Aorta (tissue), 5 donors: ENCODE measurements around the gene TBX21. TPM values are rescaled to one million over a fixed set of nuclear protein-coding genes. Genes with fewer than 3 reads are reported as not detected.

Experiments used
- ATAC-seq: fragments of 200-7000 bp; cut with Tn5 transposase; one replicate; pipeline ENCODE4 v1.9.1; 2022; ENCODE audit warnings: moderate library complexity; ENCODE audit not compliant: low FRiP score
- DNase-seq, 2 donors: peaks; one replicate each; pipeline ENCODE4 v3.0.0-alpha.2; 2020
- H3K27ac ChIP-seq, 2 donors: one replicate each; pipeline ENCODE4 v1.5.1; 2013; ENCODE audit warnings: low read length in 2 of 2, mild to moderate bottlenecking in 2 of 2, moderate library complexity in 2 of 2, control low read depth in 1 of 2, inconsistent platforms in 1 of 2, low read depth in 1 of 2
- H3K27me3 ChIP-seq, 2 donors: one replicate each; pipeline ENCODE4 v1.6.1; 2013; ENCODE audit warnings: control low read depth in 1 of 2, low read length in 1 of 2, mild to moderate bottlenecking in 1 of 2, moderate library complexity in 1 of 2; ENCODE audit not compliant: insufficient read depth in 2 of 2, control insufficient read depth in 1 of 2
- H3K36me3 ChIP-seq, 2 donors: one replicate each; pipeline ENCODE4 v1.6.1; 2013; ENCODE audit warnings: control low read depth in 1 of 2, low read length in 1 of 2, mild to moderate bottlenecking in 1 of 2; ENCODE audit not compliant: insufficient read depth in 2 of 2, control insufficient read depth in 1 of 2
- H3K4me1 ChIP-seq, 2 donors: one replicate each; pipeline ENCODE4 v1.6.1; 2013; ENCODE audit warnings: low read length in 2 of 2, control low read depth in 1 of 2, mild to moderate bottlenecking in 1 of 2, moderate library complexity in 1 of 2; ENCODE audit not compliant: insufficient read depth in 2 of 2, control insufficient read depth in 1 of 2
- H3K4me3 ChIP-seq, 2 donors: one replicate each; pipeline ENCODE4 v1.5.1; 2013; ENCODE audit warnings: low read length in 2 of 2, control low read depth in 1 of 2, mild to moderate bottlenecking in 1 of 2
- H3K9me3 ChIP-seq: one replicate; pipeline ENCODE4 v1.6.1; 2013; ENCODE audit warnings: mild to moderate bottlenecking, low read length; ENCODE audit not compliant: control insufficient read depth
- WGBS, 2 donors: extraction: QIAGEN DNeasy Blood & Tissue Kit; methylation state at CpG; one replicate each; pipeline ENCODE4 v1.1.7; 2013; 5-methylcytosine and 5-hydroxymethylcytosine counted together
- intact Hi-C, 2 donors: fragments of 100-400 bp; cut with DNase I; formaldehyde crosslinking; loops; one replicate each; pipeline versions ENCODE4 v1.14.2 to v1.15.0; 2022
- polyA plus RNA-seq, 2 donors: library from polyadenylated mRNA; stranded (reverse); fragments of 200-250 nt; gene quantifications; one replicate each; pipeline ENCODE4 v1.2.3, GENCODE V29; 2013
- total RNA-seq, 2 donors: library from RNA; stranded (reverse); fragmentation: NEBNext Ultra II Directional; extraction: Animal tissue kit (Norgen Biotek cat#: 25700); gene quantifications; one replicate each; pipeline ENCODE4 v1.2.1, GENCODE V29; 2021
- donor health status: healthy with polysubstance abuse.
- donor health status: Bipolar disorder and iron deficiency.
- donor health status: DM: no; HTN: no; CAD: no.
- donor health status: DM: no; HTN: no; CAD: no.
- donor health status: DM: yes; HTN: yes; CAD: no.

TBX21 gene
- total and polyA plus RNA-seq, 4 donors = 0.39 to 0.99 TPM; not detected in 2

- intact Hi-C loops = loop anchor here in 1 of 2 donors (5.0 kb wide), 1 partner anchor 63 kb away; no protein-coding TSS in a partner anchor
- WGBS, 2 donors = 2% methylated on average over 64 to 70 of the region's 70 CpGs
- no peak overlapping the region for H3K27ac ChIP-seq
- no peaks in the 10 kb centered on the region for H3K4me1 ChIP-seq
- H3K9me3 ChIP-seq = no peaks in the 10 kb centered on the region
- ATAC-seq (peak; percentile 82), DNase-seq (peak in 1 of 2 donors; percentile 88)
- no peaks in the 10 kb centered on the region for H3K36me3 ChIP-seq
- H3K4me3 ChIP-seq = no peak overlapping the region
- peaks cover 0 to 2% of the 10 kb centered on the region in 2 donors for H3K27me3 ChIP-seq
Measured at GRCh38 chr17:47789611-47790561, 56.9 kb downstream of the TBX21 start.

- ATAC-seq (no peak), DNase-seq (no peak)
- Histone ChIP-seq H3K27ac (no peak overlapping the region), H3K4me3 (no peak overlapping the region), H3K4me1 (no peaks in the 10 kb centered on the region), H3K9me3 (no peaks in the 10 kb centered on the region), H3K27me3 (peaks cover 0 to 2% of the 10 kb centered on the region in 2 donors), H3K36me3 (no peaks in the 10 kb centered on the region)
- 24 to 34% methylated on average over 3 of the region's 3 CpGs for WGBS, 2 donors
- intact Hi-C loops = loop anchor here in 1 of 2 donors (5.0 kb wide), 1 partner anchor 64 kb away; no protein-coding TSS in a partner anchor
Measured at GRCh38 chr17:47791025-47791424, 58.0 kb downstream of the TBX21 start.

GRCh38 chr17:47792457-47792856 is 59.4 kb downstream of the TBX21 start:
- Histone ChIP-seq H3K4me3 (no peak overlapping the region), H3K27me3 (peaks cover 0 to 2% of the 10 kb centered on the region in 2 donors), H3K36me3 (no peaks in the 10 kb centered on the region), H3K4me1 (no peaks in the 10 kb centered on the region), H3K27ac (no peak overlapping the region), H3K9me3 (no peaks in the 10 kb centered on the region)
- intact Hi-C loops = loop anchor here in 1 of 2 donors (5.0 kb wide), 1 partner anchor 65 kb away; no protein-coding TSS in a partner anchor
- DNase-seq = no peak
- 65 to 76% methylated on average over 1 of the region's 1 CpG for WGBS, 2 donors
- ATAC-seq = no peak

- DNase-seq = no peak
- ATAC-seq = no peak
- Histone ChIP-seq H3K27me3 (no peaks in the 10 kb centered on the region), H3K9me3 (no peaks in the 10 kb centered on the region), H3K4me1 (no peaks in the 10 kb centered on the region), H3K36me3 (no peaks in the 10 kb centered on the region), H3K27ac (no peak overlapping the region), H3K4me3 (no peak overlapping the region)
- intact Hi-C loops = loop anchor here in 1 of 2 donors (5.0 kb wide), 1 partner anchor 66 kb away; no protein-coding TSS in a partner anchor
- WGBS, 2 donors = 62 to 63% methylated on average over 6 of the region's 6 CpGs
Measured at GRCh38 chr17:47792979-47793378, 59.9 kb downstream of the TBX21 start.

Other genes starting within 250 kb of the TBX21 start
- gene NPEPPS, start 202.1 kb upstream of the TBX21 start, total RNA-seq = 100 to 1,000 TPM in 1 of 2 donors, 10 to 100 TPM in 1; 99.4 to 143 TPM
- gene NPEPPS, start 202.1 kb upstream of the TBX21 start, polyA plus RNA-seq = 10 to 100 TPM; 22.5 to 68.1 TPM
- gene KPNB1, start 83.3 kb upstream of the TBX21 start, total RNA-seq = 100 to 1,000 TPM; 171 to 202 TPM
- gene KPNB1, start 83.3 kb upstream of the TBX21 start, polyA plus RNA-seq = 10 to 100 TPM; 39.4 to 58.9 TPM
- gene TBKBP1, start 39.1 kb upstream of the TBX21 start, total RNA-seq = 10 to 100 TPM; 13.2 to 20.2 TPM
- 10 to 100 TPM in 1 of 2 donors, 1 to 10 TPM in 1; 9.3 to 16.2 TPM for gene TBKBP1, start 39.1 kb upstream of the TBX21 start, polyA plus RNA-seq
- gene OSBPL7, start 88.6 kb downstream of the TBX21 start, total RNA-seq = 10 to 100 TPM; 10.7 to 21.1 TPM
- gene OSBPL7, start 88.6 kb downstream of the TBX21 start, polyA plus RNA-seq = 10 to 100 TPM in 1 of 2 donors, 1 to 10 TPM in 1; 8.9 to 20.1 TPM
- gene MRPL10, start 98.3 kb downstream of the TBX21 start, total RNA-seq = 10 to 100 TPM; 21.6 to 28.6 TPM
- gene MRPL10, start 98.3 kb downstream of the TBX21 start, polyA plus RNA-seq = 10 to 100 TPM; 34.4 to 42.2 TPM
- gene LRRC46, start 98.4 kb downstream of the TBX21 start, total RNA-seq = under 1 TPM in 1 of 2 donors, not detected in 1; 0.51 TPM
- gene LRRC46, start 98.4 kb downstream of the TBX21 start, polyA plus RNA-seq = under 1 TPM in 1 of 2 donors, not detected in 1; 0.87 TPM
- 10 to 100 TPM; 19.3 to 37.6 TPM for gene SCRN2, start 108.0 kb downstream of the TBX21 start, total RNA-seq
- gene SCRN2, start 108.0 kb downstream of the TBX21 start, polyA plus RNA-seq = 10 to 100 TPM; 21.2 to 64.1 TPM
- gene SP6, start 117.9 kb downstream of the TBX21 start, total RNA-seq = under 1 TPM; 0.78 to 0.81 TPM
- under 1 TPM in 1 of 2 donors, not detected in 1; 0.25 TPM for gene SP6, start 117.9 kb downstream of the TBX21 start, polyA plus RNA-seq
- 10 to 100 TPM; 14.3 to 18.0 TPM for gene SP2, start 163.0 kb downstream of the TBX21 start, total RNA-seq
- gene SP2, start 163.0 kb downstream of the TBX21 start, polyA plus RNA-seq = 10 to 100 TPM in 1 of 2 donors, 1 to 10 TPM in 1; 7.5 to 12.0 TPM
- gene PNPO, start 208.3 kb downstream of the TBX21 start, total RNA-seq = 10 to 100 TPM; 14.3 to 19.5 TPM
- 1 to 10 TPM; 4.9 to 6.9 TPM for gene PNPO, start 208.3 kb downstream of the TBX21 start, polyA plus RNA-seq
- not detected for gene PRR15L, start 224.6 kb downstream of the TBX21 start, total RNA-seq
- 10 to 100 TPM in 1 of 2 donors, under 1 TPM in 1; 0.87 to 43.5 TPM for gene PRR15L, start 224.6 kb downstream of the TBX21 start, polyA plus RNA-seq
- 100 to 1,000 TPM in 1 of 2 donors, 10 to 100 TPM in 1; 99.5 to 196 TPM for gene CDK5RAP3, start 237.9 kb downstream of the TBX21 start, total RNA-seq
- 100 to 1,000 TPM in 1 of 2 donors, 10 to 100 TPM in 1; 66.1 to 679 TPM for gene CDK5RAP3, start 237.9 kb downstream of the TBX21 start, polyA plus RNA-seq